ENCODE measurements around the gene HSD17B8.

The HSD17B8 gene

GRCh38 chr6:33165581-33166258, 38.7 kb upstream of the HSD17B8 start:
- Histone ChIP-seq H3K27ac (ENCODE audit: low read depth, low read length) (no peak overlapping the region), H4K20me1 (ENCODE audit: control insufficient read depth, insufficient read depth, low read depth, low read length) (no peaks in the 10 kb centered on the region), H3K27me3 (ENCODE audit: control insufficient read depth, low read length) (0 out of 2 replicates have a peak, but pooled peaks cover 3% of the 10 kb centered on the region), H3F3A (ENCODE audit: control insufficient read depth, insufficient read depth) (no peaks in the 10 kb centered on the region), H3K9me2 (replicated peaks; ENCODE audit: control insufficient read depth, low read length) (no peaks in the 10 kb centered on the region), H3K9me3 (ENCODE audit: control insufficient read depth, insufficient read depth, low read length) (no peaks in the 10 kb centered on the region), H3K79me2 (ENCODE audit: control insufficient read depth, low read length) (no peaks in the 10 kb centered on the region), H3K4me3 (ENCODE audit: low read length) (no peak overlapping the region), H3K36me3 (ENCODE audit: control insufficient read depth, low read length) (no peaks in the 10 kb centered on the region), H3K4me1 (ENCODE audit: control insufficient read depth, low read length) (peaks cover 17% of the 10 kb centered on the region), H3K4me2 (ENCODE audit: low read length) (no peak overlapping the region)
- TF ChIP-seq CTCF (IDR thresholded peaks at IDR 0.05; ENCODE audit: low read depth, low read length, poor library complexity, severe bottlenecking), result no peak
- no peak for TF ChIP-seq EZH2phosphoT487 (IDR thresholded peaks at IDR 0.05; ENCODE audit: borderline replicate concordance, low read length)

GRCh38 chr6:33166363-33166762, 38.1 kb upstream of the HSD17B8 start:
- H3K9me2 ChIP-seq (replicated peaks; ENCODE audit: control insufficient read depth, low read length), result no peaks in the 10 kb centered on the region
- peaks cover 11% of the 10 kb centered on the region for H3K4me1 ChIP-seq (ENCODE audit: control insufficient read depth, low read length)
- no peak overlapping the region for H3K27ac ChIP-seq (ENCODE audit: low read depth, low read length)
- H3K27me3 ChIP-seq (ENCODE audit: control insufficient read depth, low read length), result 0 out of 2 replicates have a peak, but pooled peaks cover 3% of the 10 kb centered on the region
- H3K4me3 ChIP-seq (ENCODE audit: low read length), result no peak overlapping the region
- no peaks in the 10 kb centered on the region for H4K20me1 ChIP-seq (ENCODE audit: control insufficient read depth, insufficient read depth, low read depth, low read length)
- H3K9me3 ChIP-seq (ENCODE audit: control insufficient read depth, insufficient read depth, low read length), result no peaks in the 10 kb centered on the region
- no peak overlapping the region for H3K4me2 ChIP-seq (ENCODE audit: low read length)
- no peak for TF ChIP-seq EZH2phosphoT487 (IDR thresholded peaks at IDR 0.05; ENCODE audit: borderline replicate concordance, low read length)
- no peak for TF ChIP-seq CTCF (IDR thresholded peaks at IDR 0.05; ENCODE audit: low read depth, low read length, poor library complexity, severe bottlenecking)
- H3F3A ChIP-seq (ENCODE audit: control insufficient read depth, insufficient read depth), result no peaks in the 10 kb centered on the region
- H3K36me3 ChIP-seq (ENCODE audit: control insufficient read depth, low read length), result no peaks in the 10 kb centered on the region
- no peaks in the 10 kb centered on the region for H3K79me2 ChIP-seq (ENCODE audit: control insufficient read depth, low read length)

GRCh38 chr6:33166811-33167210, 37.6 kb upstream of the HSD17B8 start:
- Histone ChIP-seq H3K4me3 (ENCODE audit: low read length) (no peak overlapping the region), H3K79me2 (ENCODE audit: control insufficient read depth, low read length) (no peaks in the 10 kb centered on the region), H3F3A (ENCODE audit: control insufficient read depth, insufficient read depth) (no peaks in the 10 kb centered on the region), H3K9me3 (ENCODE audit: control insufficient read depth, insufficient read depth, low read length) (no peaks in the 10 kb centered on the region), H3K9me2 (replicated peaks; ENCODE audit: control insufficient read depth, low read length) (no peaks in the 10 kb centered on the region), H3K4me1 (ENCODE audit: control insufficient read depth, low read length) (peaks cover 7% of the 10 kb centered on the region), H3K36me3 (ENCODE audit: control insufficient read depth, low read length) (no peaks in the 10 kb centered on the region), H3K27me3 (ENCODE audit: control insufficient read depth, low read length) (0 out of 2 replicates have a peak, but pooled peaks cover 3% of the 10 kb centered on the region), H3K4me2 (ENCODE audit: low read length) (no peak overlapping the region), H4K20me1 (ENCODE audit: control insufficient read depth, insufficient read depth, low read depth, low read length) (no peaks in the 10 kb centered on the region), H3K27ac (ENCODE audit: low read depth, low read length) (no peak overlapping the region)
- TF ChIP-seq CTCF (IDR thresholded peaks at IDR 0.05; ENCODE audit: low read depth, low read length, poor library complexity, severe bottlenecking), result no peak
- no peak for TF ChIP-seq EZH2phosphoT487 (IDR thresholded peaks at IDR 0.05; ENCODE audit: borderline replicate concordance, low read length)

All from DOHH2 (cell line).